ENCODE measurements around the gene CCR6. TPM values are rescaled to one million over a fixed set of nuclear protein-coding genes. Genes with fewer than 3 reads are reported as not detected.
"Not testable (repeated sequence)": the region's sequence is repeated elsewhere in the genome, so short reads cannot be mapped to it uniquely, and the experiment has no call there.

Gene CCR6
- total RNA-seq, 3 donors from 2014 or later = 1.7 to 8.8 (median 5.1) TPM

DNA sequence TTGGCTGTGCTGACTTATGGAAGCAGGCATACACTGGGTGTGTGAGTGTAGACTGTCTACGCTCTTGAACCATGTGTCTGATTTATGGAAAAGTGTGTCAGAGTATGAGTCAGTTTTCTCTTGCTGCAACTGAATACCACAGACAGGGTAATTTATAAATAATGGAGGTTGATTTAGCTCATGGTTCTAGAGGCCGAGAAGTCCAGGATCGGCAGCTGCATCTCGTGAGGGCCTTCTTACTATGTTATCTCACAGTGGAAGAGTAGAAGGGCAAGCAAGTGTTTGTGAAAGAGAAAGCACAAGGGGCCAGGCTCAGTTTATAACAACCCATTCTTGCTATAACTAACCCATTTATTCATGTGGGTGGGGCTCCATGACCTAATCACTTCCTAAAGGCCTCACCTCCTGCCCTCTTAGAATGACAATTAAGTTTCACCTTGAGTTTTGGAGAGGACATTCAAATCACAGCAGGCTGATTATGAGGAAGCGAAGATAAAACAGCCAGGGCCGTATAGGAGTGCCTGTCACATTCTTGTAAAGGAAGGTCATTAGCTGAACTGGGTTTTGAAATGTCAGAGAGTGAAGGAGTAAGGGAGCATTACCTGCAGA, 28.1 kb downstream of the CCR6 start:
- DNase-seq (no peak), ATAC-seq (peak; percentile 60 to 73)
- Mint-ChIP-seq H3K9me3 (no peaks in the 10 kb centered on the region), H3K4me1 (ENCODE audit: low read depth) (peaks cover 20% of the 10 kb centered on the region), H3K4me3 (no peak overlapping the region), H3K36me3 (ENCODE audit: insufficient read depth) (no peaks in the 10 kb centered on the region), H3K27me3 (ENCODE audit: low read depth) (peaks cover 2% of the 10 kb centered on the region)

DNA sequence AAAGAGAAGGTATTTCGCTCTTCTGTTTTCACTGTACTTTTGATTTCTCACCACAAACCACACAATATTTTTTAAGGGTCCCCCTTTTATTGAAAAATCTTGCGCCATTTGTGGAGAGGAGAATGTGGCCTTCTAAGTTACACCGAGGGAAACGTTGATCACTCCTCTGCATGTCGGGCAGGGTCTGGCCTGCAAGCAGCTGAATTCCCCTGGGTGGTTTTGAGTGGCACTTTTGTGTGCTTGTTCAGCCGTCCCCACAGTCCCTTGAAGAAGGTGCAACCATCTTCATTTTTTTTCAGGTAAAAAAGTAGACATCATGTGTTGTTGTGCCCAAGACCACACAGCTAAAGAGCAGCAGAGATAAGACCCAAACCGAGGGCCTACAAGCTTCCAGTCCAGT, 28.8 kb downstream of the CCR6 start:
- no peak overlapping the region for H3K4me3 Mint-ChIP-seq
- H3K4me1 Mint-ChIP-seq (ENCODE audit: low read depth) = peaks cover 20% of the 10 kb centered on the region
- no peaks in the 10 kb centered on the region for H3K9me3 Mint-ChIP-seq
- no peak for ATAC-seq
- H3K27me3 Mint-ChIP-seq (ENCODE audit: low read depth) = peaks cover 1% of the 10 kb centered on the region
- DNase-seq = no peak
- H3K36me3 Mint-ChIP-seq (ENCODE audit: insufficient read depth) = no peaks in the 10 kb centered on the region

- Mint-ChIP-seq H3K9me3 (no peaks in the 10 kb centered on the region), H3K36me3 (ENCODE audit: insufficient read depth) (no peaks in the 10 kb centered on the region), H3K27me3 (ENCODE audit: low read depth) (no peaks in the 10 kb centered on the region), H3K4me1 (ENCODE audit: low read depth) (peaks cover 20% of the 10 kb centered on the region), H3K4me3 (peak overlapping the region; percentile 70)
- DNase-seq = no peak
- ATAC-seq = peak in 1 of 2 donors; percentile 29
Observed at GRCh38 chr6:167152862-167153261, 30.0 kb downstream of the CCR6 start.

GRCh38 chr6:167153521-167153959, 30.6 kb downstream of the CCR6 start:
- Mint-ChIP-seq H3K9me3 (no peaks in the 10 kb centered on the region), H3K27me3 (ENCODE audit: low read depth) (no peaks in the 10 kb centered on the region), H3K36me3 (ENCODE audit: insufficient read depth) (no peaks in the 10 kb centered on the region), H3K4me1 (ENCODE audit: low read depth) (peaks cover 20% of the 10 kb centered on the region), H3K4me3 (peak overlapping the region; percentile 70)
- DNase-seq = no peak
- ATAC-seq = peak in 1 of 2 donors; percentile 35

DNA sequence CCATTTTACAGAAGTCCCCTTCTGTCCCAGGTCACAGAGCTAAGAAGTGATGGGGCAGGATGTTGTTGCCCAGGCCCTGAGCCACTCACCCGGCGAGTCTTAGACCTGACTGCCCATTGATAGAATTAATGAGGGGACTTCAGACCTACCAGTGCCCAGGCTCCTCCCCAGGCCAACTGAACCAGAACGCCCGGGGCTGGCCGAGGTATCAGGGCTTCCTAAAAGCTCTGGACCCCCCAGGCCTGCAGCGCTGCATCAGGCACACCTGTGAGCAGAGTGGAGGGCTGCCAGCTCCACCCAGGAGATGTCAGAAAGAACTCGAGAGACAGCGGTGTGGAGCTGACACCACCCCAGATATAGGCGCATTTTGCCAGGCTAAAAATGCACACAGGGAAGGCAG, 31.4 kb downstream of the CCR6 start:
- DNase-seq = no peak
- H3K36me3 Mint-ChIP-seq (ENCODE audit: insufficient read depth) = no peaks in the 10 kb centered on the region
- H3K9me3 Mint-ChIP-seq = no peaks in the 10 kb centered on the region
- no peak for ATAC-seq
- no peaks in the 10 kb centered on the region for H3K27me3 Mint-ChIP-seq (ENCODE audit: low read depth)
- no peak overlapping the region for H3K4me3 Mint-ChIP-seq
- peaks cover 20% of the 10 kb centered on the region for H3K4me1 Mint-ChIP-seq (ENCODE audit: low read depth)

DNA sequence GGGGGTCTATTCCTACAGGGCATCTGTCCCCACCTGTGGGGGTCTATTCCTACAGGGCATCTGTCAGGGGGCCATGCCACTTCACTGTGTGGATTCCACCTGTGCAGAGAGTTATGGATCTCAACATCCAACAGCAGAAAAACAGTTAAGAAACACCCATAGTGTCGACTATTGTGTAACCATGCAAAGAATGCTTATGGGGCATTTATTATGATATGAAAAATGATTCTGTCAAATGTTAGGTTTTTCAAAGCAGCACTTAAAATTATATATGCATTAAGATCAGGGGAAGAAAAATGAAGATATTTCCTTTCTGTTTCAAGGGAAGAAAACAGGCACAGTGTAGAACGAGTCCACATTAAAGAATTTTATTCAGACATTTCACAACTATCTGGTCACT, 32.0 kb downstream of the CCR6 start:
- H3K4me3 Mint-ChIP-seq = no peak overlapping the region
- no peak for ATAC-seq
- no peaks in the 10 kb centered on the region for H3K36me3 Mint-ChIP-seq (ENCODE audit: insufficient read depth)
- peaks cover 20% of the 10 kb centered on the region for H3K4me1 Mint-ChIP-seq (ENCODE audit: low read depth)
- H3K27me3 Mint-ChIP-seq (ENCODE audit: low read depth) = no peaks in the 10 kb centered on the region
- no peak for DNase-seq
- no peaks in the 10 kb centered on the region for H3K9me3 Mint-ChIP-seq

GRCh38 chr6:167157414-167157813, 34.5 kb downstream of the CCR6 start:
- Mint-ChIP-seq H3K27me3 (ENCODE audit: low read depth) (no peaks in the 10 kb centered on the region), H3K36me3 (ENCODE audit: insufficient read depth) (no peaks in the 10 kb centered on the region), H3K4me3 (no peak overlapping the region), H3K4me1 (ENCODE audit: low read depth) (peaks cover 12% of the 10 kb centered on the region), H3K9me3 (no peaks in the 10 kb centered on the region)
- no peak for ATAC-seq
- no peak for DNase-seq

GRCh38 chr6:167157863-167158262, 35.0 kb downstream of the CCR6 start, which contains the start of gene GPR31:
GPR31 (minus strand) TSS chr6:167157980; CDS start chr6:167157831, 149 bp downstream.
- H3K27me3 Mint-ChIP-seq (ENCODE audit: low read depth) = no peaks in the 10 kb centered on the region
- DNase-seq (no peak), ATAC-seq (no peak)
- no peak within 1 kb of the TSS for H3K4me3 Mint-ChIP-seq
- H3K4me1 Mint-ChIP-seq (ENCODE audit: low read depth) = peaks cover 9% of the 10 kb centered on the region
- no peaks in the 10 kb centered on the region for H3K36me3 Mint-ChIP-seq (ENCODE audit: insufficient read depth)
- H3K9me3 Mint-ChIP-seq = no peaks in the 10 kb centered on the region

DNA sequence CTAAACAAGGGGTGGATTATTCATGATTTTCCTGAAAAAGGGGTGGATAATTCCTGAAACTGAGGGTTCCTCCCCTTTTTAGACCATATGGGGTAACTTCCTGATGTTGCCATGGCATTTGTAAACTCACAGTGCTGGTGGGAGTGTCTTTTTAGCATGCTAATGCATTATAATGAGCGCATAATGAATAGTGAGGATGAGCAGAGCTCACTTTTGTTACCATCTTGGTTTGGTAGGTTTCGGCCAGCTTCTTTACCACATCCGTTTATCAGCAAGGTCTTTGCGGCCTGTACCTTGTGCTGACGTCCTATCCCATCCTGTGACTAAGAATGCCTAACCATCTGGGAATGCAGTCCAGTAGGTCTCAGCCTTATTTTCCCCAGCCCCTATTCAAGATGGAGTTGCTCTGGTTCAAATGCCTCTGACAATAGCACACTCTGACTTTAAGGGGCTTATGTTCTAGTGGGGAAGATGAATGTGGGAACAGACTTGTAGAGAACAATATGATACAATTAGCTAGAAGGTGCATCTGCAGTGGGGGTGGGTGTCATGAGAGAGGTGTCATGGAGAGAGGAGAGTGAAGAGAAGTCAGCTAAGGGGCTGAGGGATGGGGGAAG, 39.1 kb downstream of the CCR6 start:
- no peak for DNase-seq
- no peak overlapping the region for H3K4me3 Mint-ChIP-seq
- H3K9me3 Mint-ChIP-seq = no peaks in the 10 kb centered on the region

DNA sequence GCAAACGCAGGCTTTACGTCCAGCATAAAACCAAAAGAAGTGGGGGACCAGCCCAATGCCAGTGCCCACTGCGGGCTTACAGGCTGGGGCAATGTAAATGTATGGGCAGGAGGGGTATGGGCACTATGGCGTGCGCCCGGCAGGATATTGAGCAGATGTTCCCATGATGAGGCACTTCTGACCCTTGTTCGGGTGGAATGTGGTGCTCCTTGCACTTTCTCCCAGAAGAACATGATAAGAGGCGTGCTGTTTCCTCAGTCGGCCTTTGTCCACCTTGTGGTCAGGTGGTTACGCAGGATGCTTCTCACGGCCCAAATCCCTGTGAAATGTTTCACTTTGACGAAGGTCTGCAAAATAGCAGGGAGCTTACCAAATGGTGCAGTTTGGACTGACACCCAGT, 39.7 kb downstream of the CCR6 start:
- Mint-ChIP-seq H3K36me3 (ENCODE audit: insufficient read depth) (no peaks in the 10 kb centered on the region), H3K4me3 (no peak overlapping the region), H3K4me1 (ENCODE audit: low read depth) (no peaks in the 10 kb centered on the region), H3K9me3 (no peaks in the 10 kb centered on the region), H3K27me3 (ENCODE audit: low read depth) (no peaks in the 10 kb centered on the region)
- DNase-seq = no peak
- no peak for ATAC-seq

More for the DNA sequence above, 39.1 kb downstream of the CCR6 start:
- ATAC-seq = no peak
- H3K27me3 Mint-ChIP-seq (ENCODE audit: low read depth) = no peaks in the 10 kb centered on the region
- H3K4me1 Mint-ChIP-seq (ENCODE audit: low read depth) = no peaks in the 10 kb centered on the region
- no peaks in the 10 kb centered on the region for H3K36me3 Mint-ChIP-seq (ENCODE audit: insufficient read depth)

GRCh38 chr6:167163476-167164011, 40.6 kb downstream of the CCR6 start:
- Mint-ChIP-seq H3K36me3 (ENCODE audit: insufficient read depth) (no peaks in the 10 kb centered on the region), H3K4me3 (no peak overlapping the region), H3K27me3 (ENCODE audit: low read depth) (no peaks in the 10 kb centered on the region), H3K9me3 (no peaks in the 10 kb centered on the region), H3K4me1 (ENCODE audit: low read depth) (no peaks in the 10 kb centered on the region)
- ATAC-seq = no peak
- no peak for DNase-seq

DNA sequence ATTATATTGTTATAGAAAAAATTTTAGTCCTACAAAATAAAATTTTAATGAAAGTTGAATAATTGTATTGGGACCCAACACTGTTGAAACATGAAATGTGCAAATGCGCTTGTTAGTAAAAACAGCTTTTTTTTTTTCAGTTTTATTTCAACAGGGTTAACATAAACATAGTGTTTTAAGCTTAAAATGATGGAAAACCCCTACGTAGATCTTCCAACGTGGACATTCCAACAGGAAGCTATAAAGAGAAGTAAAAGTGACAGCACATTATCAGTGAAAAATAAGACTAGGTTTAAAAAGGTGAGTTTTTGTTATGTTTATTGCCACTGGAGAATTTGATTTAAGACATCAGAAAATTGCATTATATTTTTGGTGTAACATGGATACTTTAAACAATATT, 41.4 kb downstream of the CCR6 start:
- Mint-ChIP-seq H3K4me3 (no peak overlapping the region), H3K36me3 (ENCODE audit: insufficient read depth) (no peaks in the 10 kb centered on the region), H3K27me3 (ENCODE audit: low read depth) (no peaks in the 10 kb centered on the region), H3K4me1 (ENCODE audit: low read depth) (no peaks in the 10 kb centered on the region), H3K9me3 (no peaks in the 10 kb centered on the region)
- DNase-seq = no peak
- ATAC-seq = no peak

DNA sequence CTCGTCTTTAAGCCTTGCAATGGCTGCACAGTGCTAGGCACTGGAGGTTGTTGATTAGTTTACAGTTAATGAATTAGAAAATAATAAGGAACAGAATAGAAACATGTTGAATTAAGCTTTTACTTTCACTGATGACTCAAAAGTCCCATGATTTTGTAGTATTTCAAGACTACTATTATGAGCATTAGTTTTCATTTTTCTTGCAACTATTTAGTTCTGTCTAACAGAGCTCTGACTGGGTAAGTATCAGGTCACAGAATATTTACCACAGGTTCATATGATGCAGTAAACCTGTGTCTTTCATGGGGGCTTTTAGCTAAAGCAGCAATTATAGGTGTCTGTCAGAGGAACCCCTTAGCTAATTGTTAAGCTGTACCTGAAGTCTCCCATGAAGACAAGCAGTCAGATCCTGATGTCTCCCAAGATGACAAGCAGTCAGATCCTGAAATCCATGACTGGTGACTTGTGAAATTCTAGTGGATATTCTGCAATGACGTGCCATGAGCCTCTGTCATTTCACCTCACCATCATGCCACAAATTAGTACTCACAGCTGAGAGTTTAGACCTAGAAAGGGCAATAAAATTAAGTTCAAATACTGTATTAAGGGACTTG, 43.1 kb downstream of the CCR6 start:
- peak in 1 of 2 donors; percentile 23 for ATAC-seq
- Mint-ChIP-seq H3K4me1 (ENCODE audit: low read depth) (no peaks in the 10 kb centered on the region), H3K27me3 (ENCODE audit: low read depth) (peaks cover 4% of the 10 kb centered on the region), H3K4me3 (no peak overlapping the region), H3K36me3 (ENCODE audit: insufficient read depth) (no peaks in the 10 kb centered on the region), H3K9me3 (no peaks in the 10 kb centered on the region)
- DNase-seq = no peak

DNA sequence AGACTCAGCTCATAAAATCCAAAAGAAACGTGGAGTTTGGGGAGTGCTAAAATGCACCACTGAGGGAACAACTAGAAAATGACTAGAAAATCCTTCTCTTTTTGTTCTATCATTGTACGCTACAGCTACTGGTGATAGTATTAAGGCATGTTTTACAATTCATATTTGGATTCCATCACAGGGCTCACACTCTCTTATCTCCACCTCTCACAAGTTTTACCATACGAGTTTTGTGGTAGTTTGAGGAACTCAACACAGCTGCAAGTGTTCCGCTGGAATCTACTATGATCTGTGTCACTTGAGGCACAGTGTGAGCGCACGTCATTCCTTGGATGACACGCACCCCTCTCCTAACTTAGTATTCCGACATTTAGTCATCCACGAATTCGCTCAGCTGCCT, 44.8 kb downstream of the CCR6 start:
- H3K9me3 Mint-ChIP-seq; H3K4me1 Mint-ChIP-seq (ENCODE audit: low read depth); DNase-seq; H3K4me3 Mint-ChIP-seq; H3K27me3 Mint-ChIP-seq (ENCODE audit: low read depth); H3K36me3 Mint-ChIP-seq (ENCODE audit: insufficient read depth); ATAC-seq: not testable (repeated sequence)

DNA sequence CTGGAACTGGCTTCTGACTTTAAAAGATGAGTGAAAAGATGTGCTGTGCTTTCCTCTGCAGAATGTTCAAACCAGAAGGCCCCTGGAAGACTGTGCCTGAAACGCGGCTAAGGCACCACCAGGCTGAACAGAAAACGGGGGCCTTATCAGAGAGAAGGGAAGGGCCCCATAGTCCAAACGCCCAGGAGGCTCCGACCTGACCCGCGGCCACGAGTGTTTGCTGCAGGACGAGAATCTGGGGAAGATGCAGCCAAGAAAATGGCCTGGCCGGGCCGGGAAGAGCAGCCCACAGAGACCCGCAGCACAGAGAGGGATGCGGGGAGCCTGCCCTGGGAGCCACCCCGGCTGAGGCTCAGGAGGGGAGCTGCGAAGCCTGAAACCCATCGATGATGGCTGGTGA, 45.4 kb downstream of the CCR6 start:
- H3K27me3 Mint-ChIP-seq (ENCODE audit: low read depth); DNase-seq; ATAC-seq: not testable (repeated sequence)

More for the DNA sequence above, 45.4 kb downstream of the CCR6 start:
- not testable (repeated sequence) for H3K4me3 Mint-ChIP-seq; H3K36me3 Mint-ChIP-seq (ENCODE audit: insufficient read depth); H3K9me3 Mint-ChIP-seq; H3K4me1 Mint-ChIP-seq (ENCODE audit: low read depth)
